GM12864 (cell line): ENCODE data around the gene ARRDC3.

Experiments used
- DNase-seq: peaks from one replicate; pipeline ENCODE4 v3.0.0-alpha.2; 2011; ENCODE audit warnings: low read depth
- H3K4me3 ChIP-seq: 2 replicates; pipeline ENCODE4 v1.5.1; 2011; ENCODE audit warnings: mild to moderate bottlenecking, low read depth, low read length, control low read depth
- TF ChIP-seq, protein P1 (sequence below): IDR thresholded peaks from 2 replicates; pipeline ENCODE4 v1.5.1; 2011; ENCODE audit warnings: low read depth, mild to moderate bottlenecking, moderate library complexity, low read length, control low read depth, inconsistent platforms; ENCODE audit errors: missing control alignments

Gene ARRDC3

GRCh38 chr5:91373006-91373405, 10.1 kb downstream of the ARRDC3 start:
- DNase-seq = no peak
- TF ChIP-seq, protein P1, sequence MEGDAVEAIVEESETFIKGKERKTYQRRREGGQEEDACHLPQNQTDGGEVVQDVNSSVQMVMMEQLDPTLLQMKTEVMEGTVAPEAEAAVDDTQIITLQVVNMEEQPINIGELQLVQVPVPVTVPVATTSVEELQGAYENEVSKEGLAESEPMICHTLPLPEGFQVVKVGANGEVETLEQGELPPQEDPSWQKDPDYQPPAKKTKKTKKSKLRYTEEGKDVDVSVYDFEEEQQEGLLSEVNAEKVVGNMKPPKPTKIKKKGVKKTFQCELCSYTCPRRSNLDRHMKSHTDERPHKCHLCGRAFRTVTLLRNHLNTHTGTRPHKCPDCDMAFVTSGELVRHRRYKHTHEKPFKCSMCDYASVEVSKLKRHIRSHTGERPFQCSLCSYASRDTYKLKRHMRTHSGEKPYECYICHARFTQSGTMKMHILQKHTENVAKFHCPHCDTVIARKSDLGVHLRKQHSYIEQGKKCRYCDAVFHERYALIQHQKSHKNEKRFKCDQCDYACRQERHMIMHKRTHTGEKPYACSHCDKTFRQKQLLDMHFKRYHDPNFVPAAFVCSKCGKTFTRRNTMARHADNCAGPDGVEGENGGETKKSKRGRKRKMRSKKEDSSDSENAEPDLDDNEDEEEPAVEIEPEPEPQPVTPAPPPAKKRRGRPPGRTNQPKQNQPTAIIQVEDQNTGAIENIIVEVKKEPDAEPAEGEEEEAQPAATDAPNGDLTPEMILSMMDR = no peak
- H3K4me3 ChIP-seq = no peak overlapping the region

DNA sequence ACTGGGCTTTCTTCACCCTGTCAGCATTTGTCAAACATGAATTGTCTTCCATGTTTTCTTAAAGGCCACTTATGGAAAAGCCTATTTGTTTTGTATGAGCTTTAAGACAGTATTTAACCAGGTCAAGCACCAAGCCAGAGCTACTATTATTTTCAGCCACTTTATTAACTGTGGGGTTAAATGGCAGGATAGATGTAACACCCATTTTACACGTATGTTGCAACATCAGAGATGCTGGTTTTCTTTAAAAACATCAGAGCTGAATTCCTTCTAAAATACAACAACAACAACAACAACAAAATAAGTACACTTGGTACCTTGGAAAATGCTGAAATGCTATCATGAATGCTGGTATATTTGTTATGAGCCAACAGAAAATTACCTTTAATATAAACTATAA, 13.6 kb downstream of the ARRDC3 start:
- DNase-seq = no peak
- no peak overlapping the region for H3K4me3 ChIP-seq
- TF ChIP-seq, protein P1 = no peak

GRCh38 chr5:91367908-91368648, 15.0 kb downstream of the ARRDC3 start:
- no peak overlapping the region for H3K4me3 ChIP-seq
- DNase-seq = no peak
- TF ChIP-seq, protein P1 = no peak

DNA sequence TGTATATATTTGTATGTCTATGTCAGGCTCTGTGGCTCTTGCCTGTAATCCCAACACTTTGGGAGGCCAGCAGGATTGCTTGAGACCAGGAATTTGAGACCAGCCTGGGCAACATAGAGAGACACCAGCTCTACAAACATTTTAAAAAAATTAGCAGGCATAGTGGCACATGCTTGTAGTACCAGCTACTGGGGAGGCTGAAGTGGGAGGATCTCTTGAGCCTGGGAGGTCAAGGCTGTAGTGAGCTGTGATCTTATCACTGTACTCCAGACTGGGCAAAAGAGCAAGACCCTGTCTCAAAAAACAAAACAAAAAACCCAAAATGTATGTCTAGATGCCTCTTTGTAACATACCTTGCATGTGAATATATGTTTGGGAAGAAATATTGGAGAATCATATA, 15.8 kb downstream of the ARRDC3 start:
- H3K4me3 ChIP-seq = no peak overlapping the region
- DNase-seq = no peak
- TF ChIP-seq, protein P1 = no peak

DNA sequence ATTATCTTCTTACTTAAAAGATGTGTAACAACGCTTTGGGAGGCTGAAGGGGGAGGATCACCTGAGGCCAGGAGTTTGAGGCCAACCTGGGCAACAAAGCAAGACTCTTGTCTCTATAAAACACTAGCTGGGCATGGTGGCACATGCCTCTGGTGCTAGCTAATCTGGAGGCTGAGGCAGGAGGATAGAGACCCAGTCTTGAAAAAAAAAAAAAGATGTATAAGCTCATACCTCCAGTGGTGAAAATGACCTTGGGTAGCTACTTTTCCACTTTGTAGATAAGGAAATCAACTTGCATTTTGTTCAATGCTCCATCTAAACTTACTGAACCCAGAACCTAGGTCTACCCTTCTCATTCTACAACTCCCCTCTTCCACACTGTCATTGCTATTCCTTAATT, 16.6 kb downstream of the ARRDC3 start:
- no peak for DNase-seq
- TF ChIP-seq, protein P1 = no peak
- no peak overlapping the region for H3K4me3 ChIP-seq

GRCh38 chr5:91365498-91365897, 17.6 kb downstream of the ARRDC3 start:
- TF ChIP-seq, protein P1 = no peak
- DNase-seq = no peak
- no peak overlapping the region for H3K4me3 ChIP-seq

- no peak overlapping the region for H3K4me3 ChIP-seq
- TF ChIP-seq, protein P1 = no peak
- DNase-seq = no peak
Measured at GRCh38 chr5:91362935-91363334, 20.2 kb downstream of the ARRDC3 start.
